Kidney capillary endothelial cell (primary cell): Measurements from ENCODE around the gene TMA16.
"Not testable (repeated sequence)": the region's sequence is repeated elsewhere in the genome, so short reads cannot be mapped to it uniquely, and the experiment has no call there.

Experiments used
- DNase-seq: peaks from one replicate; pipeline ENCODE4 v3.0.0-alpha.2; 2018; ENCODE audit warnings: low spot score

Gene TMA16

GRCh38 chr4:163494360-163495241 is at the start of gene TMA16:
Gene TMA16, plus strand, starts transcription at chr4:163494690. Its CDS starts 112 bp downstream, at chr4:163494802.
- DNase-seq: peak; percentile 91

- not testable (repeated sequence) for DNase-seq
Observed at GRCh38 chr4:163447023-163447422, 47.5 kb upstream of the TMA16 start.

- DNase-seq: no peak
Observed at GRCh38 chr4:163447481-163447880, 47.0 kb upstream of the TMA16 start.

- peak; percentile 6 for DNase-seq
Observed at GRCh38 chr4:163448540-163449203, 45.8 kb upstream of the TMA16 start.

- DNase-seq: no peak
Observed at GRCh38 chr4:163462556-163462955, 31.9 kb upstream of the TMA16 start.

GRCh38 chr4:163467082-163467770 is 27.3 kb upstream of the TMA16 start:
- DNase-seq: no peak

GRCh38 chr4:163470391-163470790 is 24.1 kb upstream of the TMA16 start:
- DNase-seq: no peak

- no peak for DNase-seq
Observed at GRCh38 chr4:163473130-163473529, 21.4 kb upstream of the TMA16 start.

- no peak for DNase-seq
Observed at GRCh38 chr4:163473576-163473975, 20.9 kb upstream of the TMA16 start, which contains the start of gene TKTL2. Gene TKTL2, minus strand, starts transcription at chr4:163473754. Its CDS starts 20 bp downstream, at chr4:163473734.

GRCh38 chr4:163474027-163474426 is 20.5 kb upstream of the TMA16 start:
- DNase-seq: no peak

- no peak for DNase-seq
Observed at GRCh38 chr4:163476761-163477438, 17.6 kb upstream of the TMA16 start.

GRCh38 chr4:163482190-163482589 is 12.3 kb upstream of the TMA16 start:
- DNase-seq: no peak

GRCh38 chr4:163484906-163485305 is 9.6 kb upstream of the TMA16 start:
- DNase-seq: peak; percentile 43

GRCh38 chr4:163485589-163485988 is 8.9 kb upstream of the TMA16 start:
- DNase-seq: no peak

GRCh38 chr4:163486321-163486720 is 8.2 kb upstream of the TMA16 start:
- no peak for DNase-seq

GRCh38 chr4:163489929-163490328 is 4.6 kb upstream of the TMA16 start:
- no peak for DNase-seq

- DNase-seq: no peak
Observed at GRCh38 chr4:163492951-163493504, 1.5 kb upstream of the TMA16 start.

- no peak for DNase-seq
Observed at GRCh38 chr4:163493643-163494359, 689 bp upstream of the TMA16 start.

- no peak for DNase-seq
Observed at GRCh38 chr4:163495900-163496299, 1.4 kb downstream of the TMA16 start.

GRCh38 chr4:163500586-163500985 is 6.1 kb downstream of the TMA16 start:
- no peak for DNase-seq

- DNase-seq: no peak
Observed at GRCh38 chr4:163505374-163505773, 10.9 kb downstream of the TMA16 start.
